Stimulated activated CD4-positive, alpha-beta T cell treated with anti-CD3 and anti-CD28 coated beads, Interleukin-4, amount 100 ng/mL, for 24 hours (primary cell): ENCODE measurements around the gene SEC23B.
"Not testable (repeated sequence)": the region's sequence is repeated elsewhere in the genome, so short reads cannot be mapped to it uniquely, and the experiment has no call there.

ENCODE experiments used
- DNase-seq: peaks from one replicate; pipeline ENCODE4 v3.0.0-alpha.2; 2020

The SEC23B gene

DNA sequence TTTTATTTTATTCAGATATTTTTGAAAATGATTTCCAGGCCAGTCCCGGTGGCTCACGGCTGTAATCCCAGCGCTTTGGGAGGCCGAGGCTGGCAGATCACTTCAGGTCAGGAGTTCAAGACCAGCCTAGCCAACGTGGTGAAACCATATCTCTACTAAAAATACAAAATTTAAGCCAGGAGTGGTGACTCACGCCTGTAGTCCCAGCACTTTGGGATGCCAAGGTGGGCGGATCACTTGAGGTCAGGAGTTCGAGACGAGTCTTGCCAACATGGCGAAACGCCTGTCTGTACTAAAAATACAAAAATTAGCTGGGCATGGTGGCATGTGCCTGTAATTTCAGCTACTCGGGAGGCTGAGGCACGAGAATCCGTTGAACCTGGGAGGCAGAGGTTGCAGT, 19.0 kb downstream of the SEC23B start:
- DNase-seq: not testable (repeated sequence)

- DNase-seq: no peak
Measured at GRCh38 chr20:18527339-18527738, 19.6 kb downstream of the SEC23B start.

- DNase-seq: no peak
Measured at GRCh38 chr20:18527836-18528235, 20.1 kb downstream of the SEC23B start.

DNA sequence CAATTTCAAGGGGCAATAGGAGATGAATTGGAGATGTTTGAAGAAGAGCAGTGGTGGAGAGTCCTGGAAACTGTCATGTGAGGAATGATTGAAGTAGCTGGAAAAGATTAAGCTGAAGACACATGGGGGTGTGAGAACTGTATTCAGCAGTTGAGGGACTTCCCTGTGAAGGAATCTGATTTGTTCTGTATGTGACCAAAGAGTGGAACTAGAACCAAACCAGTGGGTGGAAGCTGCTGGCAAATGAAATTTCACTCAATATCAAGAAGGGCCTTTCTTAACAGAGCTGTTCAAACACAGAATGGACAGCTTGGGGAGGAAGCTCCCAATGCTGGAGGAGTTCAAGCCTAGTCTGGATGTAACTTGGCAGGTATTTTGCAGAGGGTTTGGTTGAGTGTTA, 21.3 kb downstream of the SEC23B start:
- DNase-seq: no peak

GRCh38 chr20:18532626-18533025, 24.9 kb downstream of the SEC23B start:
- no peak for DNase-seq

DNA sequence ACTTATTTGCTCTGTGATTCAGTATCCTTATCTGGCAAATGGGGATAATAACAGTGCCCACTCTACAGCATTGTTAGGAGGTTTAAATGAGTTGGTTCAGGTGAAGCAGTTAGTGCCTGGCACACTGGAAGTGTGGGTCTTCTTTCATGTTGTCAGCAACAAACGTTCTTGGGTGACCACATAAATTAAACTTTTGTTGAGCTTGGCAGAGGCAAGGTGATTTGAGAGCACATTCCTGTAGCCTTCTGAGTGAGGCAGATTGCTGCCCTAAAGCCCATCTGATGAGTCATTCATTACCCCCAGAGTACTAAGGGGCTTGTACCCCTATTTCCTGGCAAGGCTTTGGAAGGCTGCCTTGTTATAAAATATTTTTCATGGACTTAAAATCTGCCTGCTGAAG, 25.8 kb downstream of the SEC23B start:
- no peak for DNase-seq

DNA sequence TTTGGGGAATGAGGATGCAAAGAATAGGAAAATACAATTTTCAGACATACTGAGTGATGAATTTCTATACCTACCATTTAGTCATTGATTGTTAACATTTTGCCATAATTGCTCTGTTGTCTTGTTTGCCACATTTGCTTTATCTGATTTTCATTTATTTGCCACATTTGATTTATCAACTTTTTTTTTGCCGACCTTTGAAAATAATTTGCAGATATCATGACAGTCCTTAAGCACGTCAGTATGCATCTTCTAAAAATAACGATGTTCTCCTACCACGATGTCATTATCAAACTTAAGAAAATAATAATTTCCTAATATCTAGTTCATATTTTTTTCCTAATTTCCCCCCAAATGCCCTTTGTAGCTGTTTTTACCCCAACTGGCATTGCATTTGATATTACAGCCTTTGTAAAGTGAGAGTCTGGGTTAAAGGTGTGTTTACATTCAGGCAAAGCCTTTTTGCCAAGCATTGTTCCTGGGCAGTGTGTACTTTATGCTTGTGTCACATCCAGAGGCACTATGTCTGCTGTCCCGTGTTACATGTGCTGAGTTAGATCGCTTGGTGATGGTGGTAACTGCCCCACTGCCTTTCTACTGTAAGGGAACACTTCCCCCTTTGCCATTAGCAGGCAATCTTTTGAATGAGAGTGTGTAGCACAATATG, 26.4 kb downstream of the SEC23B start:
- DNase-seq: no peak

GRCh38 chr20:18537651-18538050, 29.9 kb downstream of the SEC23B start:
- no peak for DNase-seq

- DNase-seq: no peak
Measured at GRCh38 chr20:18541741-18542140, 34.0 kb downstream of the SEC23B start.

DNA sequence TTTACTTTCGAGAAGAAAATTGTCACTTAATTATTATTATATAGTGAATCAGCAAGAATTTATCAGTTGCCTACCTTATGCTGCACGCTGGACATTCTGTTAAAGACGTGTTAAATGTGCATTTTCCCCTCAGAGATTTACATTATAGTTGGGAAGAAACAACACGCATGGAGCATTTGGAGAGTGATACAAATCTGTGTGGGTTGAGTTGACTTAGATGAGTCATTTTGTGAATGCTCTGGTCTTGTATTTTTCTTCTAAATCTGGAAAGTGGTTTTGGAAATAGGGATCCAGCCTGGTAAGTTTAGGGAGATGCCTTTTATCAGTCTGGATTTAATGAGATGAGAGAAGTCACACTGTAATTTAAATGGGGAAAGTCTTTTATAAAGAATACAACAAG, 35.5 kb downstream of the SEC23B start:
- no peak for DNase-seq

DNA sequence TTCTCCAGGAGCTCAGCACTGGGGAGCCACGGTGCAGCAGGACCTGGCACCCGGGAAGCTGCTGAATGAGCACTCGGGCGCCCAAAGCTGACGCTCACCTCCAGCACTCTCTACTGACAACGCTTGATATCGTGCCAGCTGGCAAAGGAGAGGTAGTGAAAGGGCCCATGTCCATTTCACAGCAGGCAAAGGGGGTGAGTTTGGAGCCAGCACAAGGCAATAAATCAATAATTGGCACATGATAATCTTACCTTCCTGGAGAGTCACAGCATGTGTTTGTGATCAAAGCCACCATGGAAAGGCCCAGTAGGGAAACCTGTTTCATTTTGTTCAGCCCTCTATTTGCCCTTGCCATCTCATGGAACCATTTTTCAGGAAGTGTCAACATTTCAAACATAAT, 36.2 kb downstream of the SEC23B start:
- no peak for DNase-seq

- no peak for DNase-seq
Measured at GRCh38 chr20:18545566-18545965, 37.8 kb downstream of the SEC23B start.

- no peak for DNase-seq
Measured at GRCh38 chr20:18548465-18548864, 40.7 kb downstream of the SEC23B start.

- DNase-seq: no peak
Measured at GRCh38 chr20:18553746-18554145, 46.0 kb downstream of the SEC23B start.

- DNase-seq: peak; percentile 96
Measured at GRCh38 chr20:18566892-18567738, 59.4 kb downstream of the SEC23B start, which contains the start of gene SMIM26. SMIM26 (plus strand) TSS chr20:18567432; CDS start chr20:18567479, 47 bp downstream.

DNA sequence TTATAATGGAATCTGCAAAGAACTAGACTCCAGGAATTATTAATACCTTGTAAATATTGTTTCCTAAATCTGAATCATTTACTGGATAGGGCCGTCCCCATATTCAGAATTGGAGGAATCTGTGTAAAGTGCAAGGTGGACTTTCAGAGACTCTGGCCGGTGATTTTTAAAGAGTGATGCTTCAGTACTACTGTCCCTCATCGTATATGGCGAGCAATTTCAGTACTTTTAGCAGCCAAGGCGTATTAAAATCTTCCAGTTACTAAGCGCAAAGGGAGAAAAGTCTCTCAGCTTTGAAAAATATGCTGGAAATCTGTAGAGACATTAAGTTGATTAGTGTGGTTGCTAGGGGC, 60.0 kb downstream of the SEC23B start:
- no peak for DNase-seq

DNA sequence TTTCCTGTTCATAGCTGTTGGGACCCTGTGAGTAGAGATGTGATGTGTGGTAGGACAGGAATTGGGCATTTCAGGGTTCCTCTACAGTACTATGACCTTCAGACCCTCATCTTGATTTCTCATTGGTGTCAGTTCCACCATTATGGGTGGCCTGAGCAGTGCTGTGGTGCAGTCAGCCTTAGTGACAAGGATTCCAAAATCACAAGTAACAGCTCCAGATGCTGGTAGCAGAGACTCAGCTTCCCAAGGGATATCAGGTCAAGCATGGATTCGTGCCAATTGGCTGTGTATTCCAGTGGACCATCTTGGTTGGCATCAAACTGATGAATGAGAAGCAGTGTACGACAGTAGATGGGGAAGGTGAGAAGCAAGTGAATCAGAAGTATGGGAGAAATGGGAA, 63.3 kb downstream of the SEC23B start:
- no peak for DNase-seq

DNA sequence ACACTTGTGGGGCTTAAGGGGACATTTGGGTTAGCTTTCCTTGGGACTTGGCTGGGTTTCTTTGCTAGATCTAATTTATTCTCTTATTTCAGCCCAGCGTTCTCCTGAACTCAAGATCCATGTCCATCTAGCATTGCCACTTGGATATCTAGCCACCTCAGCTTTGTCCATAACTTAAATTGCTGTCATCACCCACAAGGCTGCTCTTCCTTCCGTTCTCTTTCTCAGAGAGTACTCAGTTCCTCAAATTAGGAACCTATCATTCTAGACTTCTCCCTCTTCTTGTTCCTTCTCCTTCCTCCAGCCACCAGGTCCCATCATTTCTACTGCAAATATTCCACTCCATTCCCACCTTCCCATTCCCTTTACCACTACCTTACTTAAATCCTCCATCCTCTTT, 63.8 kb downstream of the SEC23B start:
- DNase-seq: no peak

- no peak for DNase-seq
Measured at GRCh38 chr20:18577942-18578341, 70.2 kb downstream of the SEC23B start.

- DNase-seq: no peak
Measured at GRCh38 chr20:18578581-18578980, 70.8 kb downstream of the SEC23B start.

- DNase-seq: no peak
Measured at GRCh38 chr20:18580012-18580411, 72.3 kb downstream of the SEC23B start.

DNA sequence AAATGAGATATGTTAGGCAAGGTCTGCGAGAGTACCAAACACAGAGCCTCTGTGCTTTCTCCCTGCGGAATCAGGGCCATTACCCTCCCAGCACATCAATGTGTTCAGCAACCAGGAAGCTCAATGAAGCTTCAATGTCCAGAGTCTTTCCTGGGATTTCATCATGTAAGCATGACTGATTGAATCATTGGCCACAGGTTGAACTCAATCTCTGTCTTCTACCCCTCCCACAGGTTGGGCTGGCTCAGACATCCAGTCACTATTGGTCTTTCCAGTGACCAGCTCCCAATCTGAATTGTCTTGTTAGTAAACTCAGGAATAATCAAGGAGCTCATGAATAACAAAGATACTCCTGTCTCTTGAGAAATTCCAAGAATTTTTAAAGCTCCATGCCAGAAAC, 77.4 kb downstream of the SEC23B start:
- no peak for DNase-seq

DNA sequence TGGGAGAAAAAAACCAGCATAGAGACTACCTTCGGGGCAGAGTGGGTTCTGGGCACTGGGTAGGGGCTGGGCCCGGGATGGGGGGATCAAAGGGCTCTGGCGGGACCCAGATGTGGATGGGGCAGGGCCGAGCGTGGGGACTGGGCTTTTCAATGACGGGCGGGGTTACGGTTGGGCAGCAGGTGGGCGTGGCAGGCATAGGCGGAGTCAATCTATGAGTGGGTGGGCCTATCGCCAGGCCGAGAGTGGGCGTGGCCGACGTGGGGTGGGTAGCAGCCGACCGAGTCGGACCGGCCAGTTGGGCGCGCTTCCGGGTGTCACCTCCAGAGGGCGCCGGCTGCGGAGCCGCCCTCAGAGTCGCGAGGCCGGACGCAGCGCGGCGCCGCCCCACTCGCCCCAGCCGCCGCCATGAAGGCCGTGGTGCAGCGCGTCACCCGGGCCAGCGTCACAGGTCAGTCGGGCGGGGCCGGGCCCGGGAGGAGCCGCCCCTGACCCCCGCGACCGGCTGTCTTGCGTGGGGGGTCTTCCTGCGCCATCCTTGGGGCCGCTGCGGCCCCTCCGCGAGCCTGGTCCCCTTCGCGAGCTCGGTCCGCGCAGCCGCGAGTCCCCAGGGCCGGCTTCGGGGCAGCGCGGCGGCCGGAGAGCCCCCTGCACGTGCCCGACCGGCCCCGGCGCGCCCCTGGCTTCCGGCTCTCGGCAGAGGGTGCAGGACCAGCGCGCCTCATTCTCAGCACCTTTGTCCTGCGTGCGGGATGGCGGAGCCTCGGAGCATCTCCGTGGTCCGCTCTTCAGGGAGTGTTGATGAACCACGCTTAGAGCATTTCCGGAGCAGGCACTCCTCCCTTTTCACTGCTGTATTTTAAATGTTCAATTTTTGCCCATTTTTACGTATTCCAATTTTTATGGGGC, 80.2 kb downstream of the SEC23B start, which contains the start of gene DTD1:
TSS of gene DTD1 (plus strand) at position 390 of the 909 bp plus-strand sequence. CDS start at position 409, 19 bp downstream.
- peak; percentile 88 for DNase-seq
